ENCODE data around the gene TSHB. TPM values are rescaled to one million over a fixed set of nuclear protein-coding genes. Genes with fewer than 3 reads are reported as not detected.

Gene TSHB
- total RNA-seq, 1 experiment from 2014 or later = not detected

DNA sequence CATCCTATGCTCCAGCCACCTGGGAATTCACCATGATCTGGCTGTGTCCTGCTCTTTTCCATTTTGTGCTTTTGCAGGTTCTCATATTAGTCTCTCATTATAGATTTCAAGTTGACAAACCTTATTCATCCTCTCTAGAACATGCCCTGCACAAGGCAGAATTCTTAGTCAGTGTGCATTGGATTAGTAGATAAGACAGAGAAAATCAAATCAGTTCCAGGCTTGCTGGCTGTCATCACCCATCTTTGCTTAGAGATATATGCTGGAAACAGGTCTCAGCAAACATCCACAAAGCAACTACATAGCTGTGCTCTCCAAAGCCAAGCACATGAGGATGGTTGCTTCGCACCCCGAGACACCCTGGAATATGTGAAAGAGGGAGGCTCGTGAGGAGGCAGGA is 34.8 kb downstream of the TSHB start (continued):
- no peak for TF ChIP-seq ZNF396 (CRISPR knock-in tag; IDR thresholded peaks at IDR 0.05; ENCODE audit: borderline replicate concordance)

DNA sequence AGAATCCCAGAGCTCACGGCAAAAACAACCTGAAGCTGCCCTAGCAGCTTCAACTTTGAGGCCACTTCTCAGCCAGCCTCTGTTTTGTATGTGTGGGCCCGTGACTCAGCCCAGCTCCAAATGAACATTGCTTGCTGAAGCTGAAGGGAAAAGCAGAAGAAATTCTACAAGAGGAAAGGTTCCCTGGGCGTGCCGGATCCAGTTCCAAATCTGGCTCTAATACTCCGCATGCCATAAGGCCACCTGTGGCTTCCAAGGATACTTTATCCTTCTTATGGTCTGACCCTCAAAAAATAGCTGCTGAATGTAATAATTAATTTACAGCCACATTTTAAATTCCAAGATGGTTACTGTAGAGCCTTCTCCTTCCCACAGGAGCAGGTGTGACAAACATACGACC is 35.4 kb downstream of the TSHB start:
- H3K27ac Mint-ChIP-seq = no peak overlapping the region
- no peak for DNase-seq (ENCODE audit: low spot score)
- H3K36me3 Mint-ChIP-seq = no peaks in the 10 kb centered on the region; the same call in 1 of the 2 replicates
- POLR2A ChIA-PET = no interaction called here
- no peak for ATAC-seq
- no peaks in the 10 kb centered on the region for H3K27me3 Mint-ChIP-seq (ENCODE audit: low read depth)
- H3K9me3 Mint-ChIP-seq = peaks cover 9% of the 10 kb centered on the region; the same call in 1 of the 2 replicates
- H3K4me1 Mint-ChIP-seq = no peaks in the 10 kb centered on the region
- TF ChIP-seq FOXP1 (CRISPR knock-in tag; IDR thresholded peaks at IDR 0.05; ENCODE audit: borderline replicate concordance) (no peak), KAT7 (CRISPR knock-in tag; IDR thresholded peaks at IDR 0.05; ENCODE audit: borderline replicate concordance) (no peak), ZNF416 (CRISPR knock-in tag; IDR thresholded peaks at IDR 0.05) (no peak), NFYB (CRISPR knock-in tag; conservative IDR thresholded peaks at IDR 0.05; ENCODE audit: low read depth) (no peak), ZNF219 (CRISPR knock-in tag; IDR thresholded peaks at IDR 0.05; ENCODE audit: borderline replicate concordance) (no peak), SMAD4 (CRISPR knock-in tag; IDR thresholded peaks at IDR 0.05) (no peak)
- TF ChIP-seq, protein P1, sequence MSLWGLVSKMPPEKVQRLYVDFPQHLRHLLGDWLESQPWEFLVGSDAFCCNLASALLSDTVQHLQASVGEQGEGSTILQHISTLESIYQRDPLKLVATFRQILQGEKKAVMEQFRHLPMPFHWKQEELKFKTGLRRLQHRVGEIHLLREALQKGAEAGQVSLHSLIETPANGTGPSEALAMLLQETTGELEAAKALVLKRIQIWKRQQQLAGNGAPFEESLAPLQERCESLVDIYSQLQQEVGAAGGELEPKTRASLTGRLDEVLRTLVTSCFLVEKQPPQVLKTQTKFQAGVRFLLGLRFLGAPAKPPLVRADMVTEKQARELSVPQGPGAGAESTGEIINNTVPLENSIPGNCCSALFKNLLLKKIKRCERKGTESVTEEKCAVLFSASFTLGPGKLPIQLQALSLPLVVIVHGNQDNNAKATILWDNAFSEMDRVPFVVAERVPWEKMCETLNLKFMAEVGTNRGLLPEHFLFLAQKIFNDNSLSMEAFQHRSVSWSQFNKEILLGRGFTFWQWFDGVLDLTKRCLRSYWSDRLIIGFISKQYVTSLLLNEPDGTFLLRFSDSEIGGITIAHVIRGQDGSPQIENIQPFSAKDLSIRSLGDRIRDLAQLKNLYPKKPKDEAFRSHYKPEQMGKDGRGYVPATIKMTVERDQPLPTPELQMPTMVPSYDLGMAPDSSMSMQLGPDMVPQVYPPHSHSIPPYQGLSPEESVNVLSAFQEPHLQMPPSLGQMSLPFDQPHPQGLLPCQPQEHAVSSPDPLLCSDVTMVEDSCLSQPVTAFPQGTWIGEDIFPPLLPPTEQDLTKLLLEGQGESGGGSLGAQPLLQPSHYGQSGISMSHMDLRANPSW (CRISPR knock-in tag; conservative IDR thresholded peaks at IDR 0.05; ENCODE audit: low read depth) = no peak
- CTCF ChIA-PET = interaction anchor here (1.7 kb wide), 1 partner anchor 12 kb away, joined by 5 read pairs; no protein-coding TSS in a partner anchor
- no peak overlapping the region for H3K4me3 Mint-ChIP-seq

DNA sequence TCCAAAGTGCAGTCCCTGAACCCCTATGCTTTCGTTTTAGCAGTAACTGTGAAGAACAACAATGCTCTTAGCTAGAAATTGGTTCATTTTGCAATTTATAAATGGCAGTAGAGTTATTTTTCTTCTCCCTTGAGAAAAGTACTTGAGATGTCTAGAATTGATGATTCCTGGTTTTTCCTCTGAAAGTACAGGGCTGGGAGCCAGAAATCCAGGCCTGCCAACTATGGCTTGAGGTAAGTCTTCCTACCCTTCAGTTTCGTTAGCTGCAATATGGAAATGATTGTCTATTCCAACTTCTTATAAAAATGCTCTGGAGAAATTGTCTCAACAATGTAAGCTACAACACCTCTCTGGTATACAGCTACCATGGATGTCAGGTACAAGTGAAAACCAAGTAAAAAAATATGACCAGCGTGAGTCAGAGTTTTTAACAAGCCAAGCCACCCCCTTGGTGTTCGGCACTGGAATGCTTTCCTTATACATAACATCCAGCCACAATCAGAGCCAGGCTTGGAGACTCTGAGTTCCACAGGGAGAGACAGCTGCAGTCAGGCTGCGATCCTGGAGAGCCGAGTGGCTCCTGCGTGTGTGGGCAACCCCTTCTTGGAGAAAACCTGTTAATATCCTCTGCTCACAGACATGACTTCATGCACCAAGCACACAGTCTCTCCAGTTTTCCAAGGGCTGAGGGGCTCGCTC is 37.7 kb downstream of the TSHB start:
- POLR2A ChIA-PET = no interaction called here
- DNase-seq (ENCODE audit: low spot score) = no peak
- Mint-ChIP-seq H3K27ac (no peak overlapping the region), H3K9me3 (peaks cover 9% of the 10 kb centered on the region; the same call in 1 of the 2 replicates), H3K36me3 (no peaks in the 10 kb centered on the region; the same call in 1 of the 2 replicates), H3K27me3 (ENCODE audit: low read depth) (no peaks in the 10 kb centered on the region), H3K4me1 (0 out of 2 replicates have a peak, but pooled peaks cover 3% of the 10 kb centered on the region), H3K4me3 (no peak overlapping the region)
- CTCF ChIA-PET = no interaction called here
- no peak for ATAC-seq
- TF ChIP-seq NR2C2 (CRISPR knock-in tag; IDR thresholded peaks at IDR 0.05) (no peak), RORB (CRISPR knock-in tag; IDR thresholded peaks at IDR 0.05) (no peak), EMX1 (CRISPR knock-in tag; IDR thresholded peaks at IDR 0.05) (no peak), NFATC4 (CRISPR knock-in tag; IDR thresholded peaks at IDR 0.05) (no peak), JUN (CRISPR knock-in tag; IDR thresholded peaks at IDR 0.05) (no peak), MXD4 (CRISPR knock-in tag; IDR thresholded peaks at IDR 0.05; ENCODE audit: borderline replicate concordance) (no peak), ESRRA (CRISPR knock-in tag; IDR thresholded peaks at IDR 0.05; ENCODE audit: borderline replicate concordance) (no peak), GTF2I (CRISPR knock-in tag; conservative IDR thresholded peaks at IDR 0.05) (no peak), ZNF396 (CRISPR knock-in tag; IDR thresholded peaks at IDR 0.05; ENCODE audit: borderline replicate concordance) (no peak), ZNF671 (CRISPR knock-in tag; IDR thresholded peaks at IDR 0.05) (no peak), IRF2 (CRISPR knock-in tag; IDR thresholded peaks at IDR 0.05; ENCODE audit: borderline replicate concordance, low read depth) (no peak)
- TF ChIP-seq, protein P2, sequence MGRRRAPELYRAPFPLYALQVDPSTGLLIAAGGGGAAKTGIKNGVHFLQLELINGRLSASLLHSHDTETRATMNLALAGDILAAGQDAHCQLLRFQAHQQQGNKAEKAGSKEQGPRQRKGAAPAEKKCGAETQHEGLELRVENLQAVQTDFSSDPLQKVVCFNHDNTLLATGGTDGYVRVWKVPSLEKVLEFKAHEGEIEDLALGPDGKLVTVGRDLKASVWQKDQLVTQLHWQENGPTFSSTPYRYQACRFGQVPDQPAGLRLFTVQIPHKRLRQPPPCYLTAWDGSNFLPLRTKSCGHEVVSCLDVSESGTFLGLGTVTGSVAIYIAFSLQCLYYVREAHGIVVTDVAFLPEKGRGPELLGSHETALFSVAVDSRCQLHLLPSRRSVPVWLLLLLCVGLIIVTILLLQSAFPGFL (CRISPR knock-in tag; IDR thresholded peaks at IDR 0.05; ENCODE audit: borderline replicate concordance) = no peak
- TF ChIP-seq, protein P3, sequence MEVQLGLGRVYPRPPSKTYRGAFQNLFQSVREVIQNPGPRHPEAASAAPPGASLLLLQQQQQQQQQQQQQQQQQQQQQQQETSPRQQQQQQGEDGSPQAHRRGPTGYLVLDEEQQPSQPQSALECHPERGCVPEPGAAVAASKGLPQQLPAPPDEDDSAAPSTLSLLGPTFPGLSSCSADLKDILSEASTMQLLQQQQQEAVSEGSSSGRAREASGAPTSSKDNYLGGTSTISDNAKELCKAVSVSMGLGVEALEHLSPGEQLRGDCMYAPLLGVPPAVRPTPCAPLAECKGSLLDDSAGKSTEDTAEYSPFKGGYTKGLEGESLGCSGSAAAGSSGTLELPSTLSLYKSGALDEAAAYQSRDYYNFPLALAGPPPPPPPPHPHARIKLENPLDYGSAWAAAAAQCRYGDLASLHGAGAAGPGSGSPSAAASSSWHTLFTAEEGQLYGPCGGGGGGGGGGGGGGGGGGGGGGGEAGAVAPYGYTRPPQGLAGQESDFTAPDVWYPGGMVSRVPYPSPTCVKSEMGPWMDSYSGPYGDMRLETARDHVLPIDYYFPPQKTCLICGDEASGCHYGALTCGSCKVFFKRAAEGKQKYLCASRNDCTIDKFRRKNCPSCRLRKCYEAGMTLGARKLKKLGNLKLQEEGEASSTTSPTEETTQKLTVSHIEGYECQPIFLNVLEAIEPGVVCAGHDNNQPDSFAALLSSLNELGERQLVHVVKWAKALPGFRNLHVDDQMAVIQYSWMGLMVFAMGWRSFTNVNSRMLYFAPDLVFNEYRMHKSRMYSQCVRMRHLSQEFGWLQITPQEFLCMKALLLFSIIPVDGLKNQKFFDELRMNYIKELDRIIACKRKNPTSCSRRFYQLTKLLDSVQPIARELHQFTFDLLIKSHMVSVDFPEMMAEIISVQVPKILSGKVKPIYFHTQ (CRISPR knock-in tag; IDR thresholded peaks at IDR 0.05) = no peak
- TF ChIP-seq, protein P4, sequence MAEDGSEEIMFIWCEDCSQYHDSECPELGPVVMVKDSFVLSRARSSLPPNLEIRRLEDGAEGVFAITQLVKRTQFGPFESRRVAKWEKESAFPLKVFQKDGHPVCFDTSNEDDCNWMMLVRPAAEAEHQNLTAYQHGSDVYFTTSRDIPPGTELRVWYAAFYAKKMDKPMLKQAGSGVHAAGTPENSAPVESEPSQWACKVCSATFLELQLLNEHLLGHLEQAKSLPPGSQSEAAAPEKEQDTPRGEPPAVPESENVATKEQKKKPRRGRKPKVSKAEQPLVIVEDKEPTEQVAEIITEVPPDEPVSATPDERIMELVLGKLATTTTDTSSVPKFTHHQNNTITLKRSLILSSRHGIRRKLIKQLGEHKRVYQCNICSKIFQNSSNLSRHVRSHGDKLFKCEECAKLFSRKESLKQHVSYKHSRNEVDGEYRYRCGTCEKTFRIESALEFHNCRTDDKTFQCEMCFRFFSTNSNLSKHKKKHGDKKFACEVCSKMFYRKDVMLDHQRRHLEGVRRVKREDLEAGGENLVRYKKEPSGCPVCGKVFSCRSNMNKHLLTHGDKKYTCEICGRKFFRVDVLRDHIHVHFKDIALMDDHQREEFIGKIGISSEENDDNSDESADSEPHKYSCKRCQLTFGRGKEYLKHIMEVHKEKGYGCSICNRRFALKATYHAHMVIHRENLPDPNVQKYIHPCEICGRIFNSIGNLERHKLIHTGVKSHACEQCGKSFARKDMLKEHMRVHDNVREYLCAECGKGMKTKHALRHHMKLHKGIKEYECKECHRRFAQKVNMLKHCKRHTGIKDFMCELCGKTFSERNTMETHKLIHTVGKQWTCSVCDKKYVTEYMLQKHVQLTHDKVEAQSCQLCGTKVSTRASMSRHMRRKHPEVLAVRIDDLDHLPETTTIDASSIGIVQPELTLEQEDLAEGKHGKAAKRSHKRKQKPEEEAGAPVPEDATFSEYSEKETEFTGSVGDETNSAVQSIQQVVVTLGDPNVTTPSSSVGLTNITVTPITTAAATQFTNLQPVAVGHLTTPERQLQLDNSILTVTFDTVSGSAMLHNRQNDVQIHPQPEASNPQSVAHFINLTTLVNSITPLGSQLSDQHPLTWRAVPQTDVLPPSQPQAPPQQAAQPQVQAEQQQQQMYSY (CRISPR knock-in tag; IDR thresholded peaks at IDR 0.05) = no peak
- TF ChIP-seq, protein P5, sequence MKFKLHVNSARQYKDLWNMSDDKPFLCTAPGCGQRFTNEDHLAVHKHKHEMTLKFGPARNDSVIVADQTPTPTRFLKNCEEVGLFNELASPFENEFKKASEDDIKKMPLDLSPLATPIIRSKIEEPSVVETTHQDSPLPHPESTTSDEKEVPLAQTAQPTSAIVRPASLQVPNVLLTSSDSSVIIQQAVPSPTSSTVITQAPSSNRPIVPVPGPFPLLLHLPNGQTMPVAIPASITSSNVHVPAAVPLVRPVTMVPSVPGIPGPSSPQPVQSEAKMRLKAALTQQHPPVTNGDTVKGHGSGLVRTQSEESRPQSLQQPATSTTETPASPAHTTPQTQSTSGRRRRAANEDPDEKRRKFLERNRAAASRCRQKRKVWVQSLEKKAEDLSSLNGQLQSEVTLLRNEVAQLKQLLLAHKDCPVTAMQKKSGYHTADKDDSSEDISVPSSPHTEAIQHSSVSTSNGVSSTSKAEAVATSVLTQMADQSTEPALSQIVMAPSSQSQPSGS (CRISPR knock-in tag; IDR thresholded peaks at IDR 0.05; ENCODE audit: borderline replicate concordance, low read depth) = no peak
